ENCODE results near the gene TYSND1. TPM values are rescaled to one million over a fixed set of nuclear protein-coding genes. Genes with fewer than 3 reads are reported as not detected.
A peak's percentile ranks its signal among the peaks of the same experiment; 100 is the strongest.

The TYSND1 gene
- total and polyA plus RNA-seq, 12 donors = 4.1 to 33.1 (median 18.0) TPM

DNA sequence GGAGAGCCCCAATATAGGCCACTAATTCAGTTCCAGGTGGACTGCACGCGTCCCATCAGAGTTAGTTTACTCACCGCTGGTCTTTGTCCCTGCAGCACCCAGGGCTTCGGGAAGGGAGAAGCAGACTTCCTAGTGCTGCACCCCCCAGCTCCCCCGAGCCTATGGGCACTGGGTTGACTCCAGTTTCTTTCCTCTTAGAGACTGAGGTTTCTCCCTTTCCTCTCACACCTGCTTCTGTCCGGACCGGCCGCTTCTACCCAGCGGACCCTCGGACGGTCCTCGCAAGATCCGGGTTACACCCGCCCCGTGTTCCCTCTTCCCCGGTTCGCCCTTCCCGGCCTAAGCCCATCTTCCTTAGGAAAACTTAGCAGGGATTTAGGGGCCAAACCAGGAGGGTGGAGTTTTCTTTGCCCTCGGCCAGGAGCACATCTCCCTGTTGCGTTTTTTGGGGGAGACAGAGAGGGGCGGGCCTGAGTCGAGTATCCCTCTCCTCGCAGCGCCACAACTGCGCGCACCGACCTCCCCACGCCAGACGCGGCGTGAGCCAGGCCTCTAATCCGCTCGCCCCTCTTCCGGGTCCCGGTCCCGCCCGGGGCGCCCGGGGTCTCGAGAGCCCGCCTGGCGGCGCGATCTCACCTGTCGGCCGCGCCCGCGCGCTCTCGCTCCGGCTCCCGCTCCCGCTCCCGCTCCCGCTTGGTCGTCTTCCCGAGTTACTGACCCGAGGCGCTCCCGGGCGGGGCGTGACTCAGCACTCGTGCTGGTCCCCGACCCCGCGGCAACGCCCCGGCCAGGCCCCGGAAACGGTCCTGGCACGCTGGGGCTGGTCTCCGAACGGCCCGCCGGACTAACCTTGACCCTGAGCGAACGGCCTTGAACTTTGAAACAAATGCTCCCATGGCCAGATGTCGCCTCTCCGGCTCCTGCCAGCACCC lies 14.1 kb downstream of the TYSND1 start, which contains the start of gene AIFM2:
Gene AIFM2, minus strand, starts transcription at position 728 of the 932 bp plus-strand sequence. CDS start 8,741 bp downstream, outside the sequence.
- intact Hi-C loops (cut with DNase I) = no loop called here
- peak within 1 kb of the TSS; percentile 22 to 74 (median 54) for H3K4me3 ChIP-seq
- peak in 1 of 2 donors; percentile 64 for TF ChIP-seq POLR2A (IDR thresholded peaks at IDR 0.05)
- TF ChIP-seq, protein P1, sequence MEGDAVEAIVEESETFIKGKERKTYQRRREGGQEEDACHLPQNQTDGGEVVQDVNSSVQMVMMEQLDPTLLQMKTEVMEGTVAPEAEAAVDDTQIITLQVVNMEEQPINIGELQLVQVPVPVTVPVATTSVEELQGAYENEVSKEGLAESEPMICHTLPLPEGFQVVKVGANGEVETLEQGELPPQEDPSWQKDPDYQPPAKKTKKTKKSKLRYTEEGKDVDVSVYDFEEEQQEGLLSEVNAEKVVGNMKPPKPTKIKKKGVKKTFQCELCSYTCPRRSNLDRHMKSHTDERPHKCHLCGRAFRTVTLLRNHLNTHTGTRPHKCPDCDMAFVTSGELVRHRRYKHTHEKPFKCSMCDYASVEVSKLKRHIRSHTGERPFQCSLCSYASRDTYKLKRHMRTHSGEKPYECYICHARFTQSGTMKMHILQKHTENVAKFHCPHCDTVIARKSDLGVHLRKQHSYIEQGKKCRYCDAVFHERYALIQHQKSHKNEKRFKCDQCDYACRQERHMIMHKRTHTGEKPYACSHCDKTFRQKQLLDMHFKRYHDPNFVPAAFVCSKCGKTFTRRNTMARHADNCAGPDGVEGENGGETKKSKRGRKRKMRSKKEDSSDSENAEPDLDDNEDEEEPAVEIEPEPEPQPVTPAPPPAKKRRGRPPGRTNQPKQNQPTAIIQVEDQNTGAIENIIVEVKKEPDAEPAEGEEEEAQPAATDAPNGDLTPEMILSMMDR (IDR thresholded peaks at IDR 0.05) = peak in 2 of 6 experiments; percentile 14 to 15
- H3K9me3 ChIP-seq (replicated peaks in 1 of 3) = no peaks in the 10 kb centered on the region
- peaks cover 0 to 18% of the 10 kb centered on the region in 2 donors for H3K4me1 ChIP-seq (replicated peaks in 1 of 2)
- WGBS, 4 donors = 5 to 12% (median 9%) methylated on average over 27 to 80 of the region's 80 CpGs
- peak; percentile 85 to 92 (median 88) for DNase-seq
- H3K36me3 ChIP-seq (replicated peaks in 1 of 2) = no peaks in the 10 kb centered on the region
- H3K27me3 ChIP-seq = no peaks in the 10 kb centered on the region
- peak within 1 kb of the TSS; percentile 31 to 87 (median 77) for H3K27ac ChIP-seq

DNA sequence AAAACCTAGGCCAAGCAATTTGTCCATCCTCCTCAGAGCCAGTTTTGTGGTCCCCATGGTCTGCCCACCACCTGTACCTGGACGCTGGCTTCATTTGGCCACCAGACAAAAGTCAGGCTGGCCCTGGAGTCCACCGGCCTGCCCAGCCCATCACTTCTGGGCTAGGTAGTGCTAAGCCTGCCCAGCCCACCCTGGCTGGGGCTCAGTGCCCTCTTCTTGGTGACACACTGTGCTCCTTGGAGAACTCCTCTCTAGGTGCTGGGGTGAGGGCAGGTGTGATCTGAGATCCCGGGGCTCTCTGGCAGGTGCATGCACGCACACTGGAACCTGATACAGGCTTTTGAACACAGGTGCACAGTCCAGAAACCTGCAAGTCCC lies 15.0 kb downstream of the TYSND1 start:
- peak overlapping the region in 1 of 4 donors; percentile 69 for H3K4me3 ChIP-seq
- WGBS, 4 donors = 93 to 100% (median 97%) methylated on average over 1 to 4 of the region's 4 CpGs; no CpG with 5 or more reads in 1 of the 4 donors
- no peak for DNase-seq
- no peaks in the 10 kb centered on the region for H3K9me3 ChIP-seq (replicated peaks in 1 of 3)
- H3K36me3 ChIP-seq (replicated peaks in 1 of 2) = no peaks in the 10 kb centered on the region
- TF ChIP-seq POLR2A (IDR thresholded peaks at IDR 0.05) = no peak
- TF ChIP-seq, protein P1 (IDR thresholded peaks at IDR 0.05) = no peak
- peaks cover 0 to 18% of the 10 kb centered on the region in 2 donors for H3K4me1 ChIP-seq (replicated peaks in 1 of 2)
- intact Hi-C loops (cut with DNase I) = no loop called here
- H3K27ac ChIP-seq = peak overlapping the region in 3 of 5 donors; percentile 28 to 87 (median 77)
- no peaks in the 10 kb centered on the region for H3K27me3 ChIP-seq

DNA sequence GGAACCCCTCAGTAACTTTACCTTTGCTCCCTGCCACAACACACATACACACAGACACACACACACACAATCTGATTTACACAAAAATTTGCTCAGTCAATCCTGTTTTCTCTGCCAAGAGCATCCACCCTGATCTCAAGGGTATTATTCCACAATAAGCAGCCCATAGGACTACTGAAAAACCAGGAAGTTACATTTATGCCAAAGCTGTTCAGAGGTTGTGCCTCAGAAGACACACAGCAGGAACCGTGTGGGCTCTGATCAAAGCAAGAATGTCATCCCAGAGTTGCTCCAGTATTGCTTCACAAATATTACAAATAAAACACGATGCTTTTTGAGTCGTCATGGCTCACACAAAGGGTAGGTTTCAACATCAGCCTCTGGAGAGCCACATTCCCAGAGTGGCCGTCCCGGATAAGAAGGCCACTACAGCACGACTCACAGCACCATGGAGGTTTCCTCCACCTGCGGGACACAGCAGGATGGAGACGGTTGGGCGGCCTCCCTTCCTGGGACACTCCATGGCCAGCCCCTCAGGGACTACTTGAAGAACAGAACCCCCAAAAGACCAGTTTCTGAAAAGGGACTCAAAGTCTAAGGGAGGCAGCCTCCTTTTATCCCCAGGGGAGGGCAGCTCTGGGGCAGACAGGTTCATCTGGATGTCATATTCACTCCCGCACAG lies 15.5 kb downstream of the TYSND1 start:
- H3K27ac ChIP-seq = peak overlapping the region in 4 of 5 donors; percentile 5 to 87 (median 52)
- WGBS, 4 donors = 63 to 84% (median 76%) methylated on average over 7 to 10 of the region's 10 CpGs
- H3K36me3 ChIP-seq (replicated peaks in 1 of 2) = no peaks in the 10 kb centered on the region
- H3K9me3 ChIP-seq (replicated peaks in 1 of 3) = no peaks in the 10 kb centered on the region
- TF ChIP-seq, protein P1 (IDR thresholded peaks at IDR 0.05) = no peak
- TF ChIP-seq POLR2A (IDR thresholded peaks at IDR 0.05) = no peak
- intact Hi-C loops (cut with DNase I) = no loop called here
- H3K4me1 ChIP-seq (replicated peaks in 1 of 2) = peaks cover 0 to 18% of the 10 kb centered on the region in 2 donors
- no peaks in the 10 kb centered on the region for H3K27me3 ChIP-seq
- H3K4me3 ChIP-seq = peak overlapping the region in 1 of 4 donors; percentile 69
- DNase-seq = peak in 5 of 7 donors; percentile 20 to 66 (median 36)

Measured in adrenal gland (tissue), 12 donors.